IgD-negative memory B cell (primary cell): Measurements from ENCODE around the gene PCDH9. TPM values are rescaled to one million over a fixed set of nuclear protein-coding genes. Genes with fewer than 3 reads are reported as not detected.

Experiments
- H3K27ac Mint-ChIP-seq, 3 donors: one replicate each; pipeline ENCODE4 v1.8.0; 2020 to 2022; ENCODE audit warnings: mild to moderate bottlenecking in 3 of 3, mixed read lengths in 3 of 3, moderate library complexity in 1 of 3
- H3K27me3 Mint-ChIP-seq: one replicate; pipeline ENCODE4 v1.8.0; 2021; ENCODE audit warnings: mixed read lengths
- H3K36me3 Mint-ChIP-seq: one replicate; pipeline ENCODE4 v1.8.0; 2020; ENCODE audit warnings: mild to moderate bottlenecking, mixed read lengths
- H3K4me1 Mint-ChIP-seq, 3 donors: one replicate each; pipeline ENCODE4 v1.8.0; 2020 to 2022; ENCODE audit warnings: mixed read lengths in 3 of 3, mild to moderate bottlenecking in 1 of 3
- H3K4me3 Mint-ChIP-seq, 4 donors: one replicate each; pipeline ENCODE4 v1.8.0; 2020 to 2022; ENCODE audit warnings: mild to moderate bottlenecking in 4 of 4, mixed read lengths in 4 of 4, moderate library complexity in 3 of 4
- H3K9me3 Mint-ChIP-seq, 3 donors: one replicate each; pipeline ENCODE4 v1.8.0; 2020 to 2021; ENCODE audit warnings: mixed read lengths in 3 of 3, mild to moderate bottlenecking in 1 of 3
- polyA plus RNA-seq: library from polyadenylated mRNA; unstranded; fragments of 300-500 nt; fragmentation: Illumina TruSeq; gene quantifications from one replicate; pipeline ENCODE4 v1.2.3, GENCODE V29; 2021

The PCDH9 gene
- polyA plus RNA-seq, 1 donor from 2014 or later: 2.3 TPM

GRCh38 chr13:66581675-66582074, 648.5 kb downstream of the PCDH9 start:
- Mint-ChIP-seq H3K9me3 (no peaks in the 10 kb centered on the region), H3K36me3 (no peaks in the 10 kb centered on the region), H3K4me3 (no peak overlapping the region), H3K27me3 (no peaks in the 10 kb centered on the region), H3K4me1 (no peaks in the 10 kb centered on the region), H3K27ac (no peak overlapping the region)

DNA sequence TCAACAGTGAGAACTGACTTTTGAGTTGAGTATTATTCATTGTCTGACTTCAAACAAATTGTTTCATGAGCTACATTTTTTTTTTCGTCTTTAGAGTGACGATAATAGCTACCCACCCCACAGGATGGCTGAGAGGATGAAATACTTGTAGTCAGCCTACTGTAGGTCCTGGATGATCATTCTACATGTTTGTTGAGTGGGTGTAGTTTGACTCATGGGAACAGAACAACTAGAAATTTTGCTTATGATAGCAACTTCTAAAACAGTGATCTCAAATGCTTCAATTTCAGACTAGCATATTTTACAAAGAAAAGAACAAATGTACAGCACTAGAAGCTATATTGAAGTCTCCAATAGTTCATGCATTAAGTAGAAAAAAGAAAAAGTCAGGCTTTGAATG, 651.8 kb downstream of the PCDH9 start:
- Mint-ChIP-seq H3K27ac (no peak overlapping the region), H3K36me3 (no peaks in the 10 kb centered on the region), H3K27me3 (no peaks in the 10 kb centered on the region), H3K4me1 (no peaks in the 10 kb centered on the region), H3K4me3 (no peak overlapping the region), H3K9me3 (peaks cover 0 to 4% (median 0%) of the 10 kb centered on the region in 3 donors)

DNA sequence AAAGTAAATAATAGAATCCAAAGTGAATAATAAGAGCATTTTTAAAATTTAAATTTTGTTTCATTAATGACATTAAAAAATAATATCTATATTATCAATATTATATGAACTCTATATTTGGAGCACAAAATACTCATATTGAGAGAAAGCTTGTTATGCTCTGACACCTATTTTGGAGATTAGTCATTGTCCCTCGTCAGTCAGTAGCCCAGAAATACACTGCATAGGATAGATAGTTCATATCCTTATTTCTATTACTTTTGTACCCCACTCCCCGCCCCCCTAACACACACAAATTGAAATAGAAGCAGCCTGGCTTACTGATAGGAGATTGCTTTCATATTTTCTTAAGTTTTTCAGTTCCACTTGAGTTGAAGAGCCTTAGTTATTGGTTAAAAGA, 652.8 kb downstream of the PCDH9 start:
- no peak overlapping the region for H3K4me3 Mint-ChIP-seq
- no peaks in the 10 kb centered on the region for H3K4me1 Mint-ChIP-seq
- H3K36me3 Mint-ChIP-seq: no peaks in the 10 kb centered on the region
- H3K27me3 Mint-ChIP-seq: no peaks in the 10 kb centered on the region
- H3K9me3 Mint-ChIP-seq: peaks cover 0 to 4% (median 0%) of the 10 kb centered on the region in 3 donors
- H3K27ac Mint-ChIP-seq: no peak overlapping the region

DNA sequence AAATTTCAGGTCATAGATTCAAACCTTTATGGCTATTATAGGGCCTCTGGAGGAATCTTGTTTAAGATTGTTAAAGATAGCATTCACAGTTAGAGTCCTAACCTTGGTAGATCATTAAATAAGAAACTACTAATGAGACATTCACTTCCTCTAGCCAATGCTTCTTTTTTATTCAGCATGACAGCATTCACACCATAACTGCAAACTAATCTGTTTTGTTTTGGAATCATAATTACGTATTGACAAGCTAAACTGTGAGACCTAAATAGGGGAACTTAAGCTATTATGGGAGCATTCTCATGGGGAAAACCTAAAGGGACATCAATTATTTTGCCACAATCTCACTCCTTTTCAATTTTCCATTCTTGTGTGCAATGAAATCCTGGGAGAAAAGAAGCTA, 653.8 kb downstream of the PCDH9 start:
- Mint-ChIP-seq H3K9me3 (peaks cover 0 to 4% (median 0%) of the 10 kb centered on the region in 3 donors), H3K27me3 (no peaks in the 10 kb centered on the region), H3K36me3 (no peaks in the 10 kb centered on the region), H3K27ac (no peak overlapping the region), H3K4me1 (no peaks in the 10 kb centered on the region), H3K4me3 (no peak overlapping the region)

DNA sequence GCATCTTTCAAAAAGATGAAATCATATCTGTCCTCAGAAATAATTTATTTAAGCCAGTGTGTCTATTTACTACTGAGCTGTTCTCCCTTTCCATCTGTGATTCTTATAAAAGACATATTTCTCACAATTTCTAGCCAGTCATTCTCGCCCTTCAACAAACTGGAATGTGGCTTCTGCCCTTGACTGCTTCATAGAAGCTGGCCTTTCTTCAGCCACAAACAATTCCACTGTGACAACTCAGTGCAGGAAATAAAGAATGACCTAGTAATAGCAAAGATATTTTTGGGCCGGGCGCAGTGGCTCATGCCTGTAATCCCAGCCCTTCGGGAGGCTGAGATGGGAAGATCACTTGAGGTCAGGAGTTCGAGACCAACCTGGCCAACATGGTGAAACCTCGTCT, 655.5 kb downstream of the PCDH9 start:
- Mint-ChIP-seq H3K36me3 (no peaks in the 10 kb centered on the region), H3K4me3 (no peak overlapping the region), H3K27me3 (no peaks in the 10 kb centered on the region), H3K9me3 (peaks cover 0 to 4% (median 0%) of the 10 kb centered on the region in 3 donors), H3K27ac (no peak overlapping the region), H3K4me1 (no peaks in the 10 kb centered on the region)

DNA sequence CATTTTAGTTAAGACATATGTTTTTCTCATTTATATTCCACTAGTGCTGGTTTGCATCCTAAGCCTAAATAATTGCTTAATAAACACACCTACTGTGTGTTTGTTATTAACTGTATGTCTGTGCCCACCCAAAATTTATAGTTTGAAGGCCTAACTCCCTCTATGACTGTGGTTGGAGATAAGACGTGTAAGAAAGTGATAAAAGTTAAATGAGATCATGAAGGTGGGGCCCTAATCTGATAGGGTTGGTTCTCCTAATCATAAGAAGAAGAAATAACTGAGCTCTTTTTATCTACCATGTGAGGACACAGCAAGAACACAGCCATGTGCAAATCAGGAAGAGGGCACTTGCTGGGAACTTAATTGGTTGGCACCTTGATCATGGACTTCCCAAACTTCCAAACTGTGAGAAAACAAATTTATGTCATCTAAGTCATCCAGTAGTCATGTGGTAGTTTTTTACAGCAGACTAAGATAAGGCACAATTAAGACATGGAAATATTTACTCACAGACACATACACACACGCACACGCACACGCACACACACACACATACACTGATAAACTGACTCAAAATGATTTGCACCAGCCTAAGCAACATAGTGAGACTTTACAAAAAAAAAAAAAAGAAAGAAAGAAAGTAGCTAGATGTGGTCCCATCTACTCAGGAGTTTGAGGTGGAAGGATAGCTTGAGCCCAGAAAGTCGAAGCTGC, 662.1 kb downstream of the PCDH9 start:
- H3K36me3 Mint-ChIP-seq: no peaks in the 10 kb centered on the region
- H3K27me3 Mint-ChIP-seq: no peaks in the 10 kb centered on the region
- no peak overlapping the region for H3K27ac Mint-ChIP-seq
- H3K9me3 Mint-ChIP-seq: peaks cover 0 to 7% (median 0%) of the 10 kb centered on the region in 3 donors
- H3K4me1 Mint-ChIP-seq: no peaks in the 10 kb centered on the region
- no peak overlapping the region for H3K4me3 Mint-ChIP-seq

DNA sequence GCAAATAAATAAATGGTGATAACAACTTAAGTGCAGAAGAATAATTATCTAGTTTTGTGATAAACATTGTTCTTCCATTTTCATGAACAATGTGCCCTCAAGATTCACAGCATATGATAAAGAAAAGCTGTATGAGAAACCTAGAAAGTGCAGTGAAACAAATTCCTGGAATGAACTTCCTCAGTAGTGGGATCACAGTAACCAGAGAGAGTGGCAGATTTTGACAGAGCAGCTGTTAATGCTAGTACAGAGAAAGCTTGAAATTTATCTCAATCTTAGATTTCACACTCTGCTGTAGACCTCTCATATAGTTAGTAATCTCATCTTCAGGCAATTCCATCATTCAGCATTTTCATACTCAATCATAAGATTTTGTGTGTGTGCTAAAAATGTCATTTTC, 664.9 kb downstream of the PCDH9 start:
- Mint-ChIP-seq H3K4me3 (no peak overlapping the region), H3K36me3 (no peaks in the 10 kb centered on the region), H3K27me3 (no peaks in the 10 kb centered on the region), H3K4me1 (no peaks in the 10 kb centered on the region), H3K9me3 (peaks cover 0 to 8% (median 2%) of the 10 kb centered on the region in 3 donors), H3K27ac (no peak overlapping the region)

GRCh38 chr13:66563076-66563475, 667.1 kb downstream of the PCDH9 start:
- Mint-ChIP-seq H3K27ac (no peak overlapping the region), H3K4me3 (no peak overlapping the region), H3K36me3 (no peaks in the 10 kb centered on the region), H3K4me1 (peaks cover 0 to 1% (median 0%) of the 10 kb centered on the region in 3 donors), H3K9me3 (peaks cover 0 to 8% (median 2%) of the 10 kb centered on the region in 3 donors), H3K27me3 (no peaks in the 10 kb centered on the region)

DNA sequence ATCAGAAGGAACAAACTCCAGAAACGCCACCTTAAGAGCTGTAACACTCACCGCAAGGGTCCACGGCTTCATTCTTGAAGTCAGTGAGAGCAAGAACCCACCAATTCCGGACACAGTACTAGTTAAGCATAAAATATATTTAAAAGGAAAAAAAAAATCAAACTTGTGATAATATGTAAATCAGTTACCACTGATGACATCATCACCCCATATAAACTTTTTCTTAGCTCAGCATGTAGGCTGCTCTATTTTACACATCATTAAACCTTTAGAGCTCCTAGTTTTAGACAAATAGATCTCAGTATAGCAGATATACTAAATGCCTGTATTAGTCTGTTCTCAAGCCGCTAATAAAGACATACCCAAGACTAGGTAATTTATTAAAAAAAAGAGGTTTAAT, 668.1 kb downstream of the PCDH9 start:
- no peak overlapping the region for H3K27ac Mint-ChIP-seq
- H3K4me1 Mint-ChIP-seq: peaks cover 0 to 1% (median 0%) of the 10 kb centered on the region in 3 donors
- H3K27me3 Mint-ChIP-seq: no peaks in the 10 kb centered on the region
- H3K4me3 Mint-ChIP-seq: no peak overlapping the region
- peaks cover 0 to 8% (median 2%) of the 10 kb centered on the region in 3 donors for H3K9me3 Mint-ChIP-seq
- H3K36me3 Mint-ChIP-seq: no peaks in the 10 kb centered on the region

DNA sequence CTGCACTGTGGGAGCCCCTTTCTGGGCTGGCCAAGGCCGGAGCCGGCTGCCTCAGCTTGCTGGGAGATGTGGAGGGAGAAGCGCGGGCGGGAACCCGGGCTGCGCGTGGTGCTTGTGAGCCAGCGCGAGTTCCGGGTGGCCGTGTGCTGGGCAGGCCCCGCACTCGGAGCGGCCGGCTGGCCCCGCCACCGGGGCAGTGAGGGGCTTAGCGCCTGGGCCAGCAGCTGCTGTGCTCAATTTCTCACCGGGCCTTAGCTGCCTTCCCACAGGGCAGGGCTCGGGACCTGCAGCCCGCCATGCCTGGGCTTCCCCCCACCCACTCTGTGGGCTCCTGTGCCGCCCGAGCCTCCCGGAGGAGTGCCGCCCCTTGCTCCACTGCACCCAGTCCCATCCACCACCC, 669.1 kb downstream of the PCDH9 start:
- no peaks in the 10 kb centered on the region for H3K36me3 Mint-ChIP-seq

DNA sequence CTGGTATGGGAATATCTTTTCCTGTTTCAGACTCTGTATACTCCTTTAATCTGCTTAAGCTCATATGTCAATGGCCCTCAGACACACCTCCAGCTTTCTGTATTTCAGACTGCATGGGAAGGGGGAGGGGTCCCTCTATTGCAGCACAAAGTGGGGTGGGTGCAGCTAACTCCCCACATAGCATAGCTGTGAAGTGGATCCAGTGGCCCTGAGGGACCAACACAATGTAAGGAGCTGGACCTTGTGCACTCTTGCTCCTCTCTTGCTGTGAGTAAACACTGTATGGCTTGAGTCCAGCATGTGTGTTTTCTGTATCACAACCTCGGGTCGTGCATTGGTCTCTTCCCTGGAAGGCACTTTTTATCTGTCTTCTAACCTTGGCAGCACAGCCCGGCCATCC, 669.9 kb downstream of the PCDH9 start:
- H3K4me3 Mint-ChIP-seq: no peak overlapping the region
- H3K27ac Mint-ChIP-seq: no peak overlapping the region
- H3K4me1 Mint-ChIP-seq: peaks cover 0 to 1% (median 0%) of the 10 kb centered on the region in 3 donors
- H3K36me3 Mint-ChIP-seq: no peaks in the 10 kb centered on the region
- H3K27me3 Mint-ChIP-seq: no peaks in the 10 kb centered on the region
- H3K9me3 Mint-ChIP-seq: peaks cover 0 to 8% (median 2%) of the 10 kb centered on the region in 3 donors

More for the DNA sequence above, 669.1 kb downstream of the PCDH9 start:
- Mint-ChIP-seq H3K9me3 (peaks cover 0 to 8% (median 2%) of the 10 kb centered on the region in 3 donors), H3K4me3 (no peak overlapping the region), H3K4me1 (peaks cover 0 to 1% (median 0%) of the 10 kb centered on the region in 3 donors), H3K27me3 (no peaks in the 10 kb centered on the region), H3K27ac (no peak overlapping the region)

DNA sequence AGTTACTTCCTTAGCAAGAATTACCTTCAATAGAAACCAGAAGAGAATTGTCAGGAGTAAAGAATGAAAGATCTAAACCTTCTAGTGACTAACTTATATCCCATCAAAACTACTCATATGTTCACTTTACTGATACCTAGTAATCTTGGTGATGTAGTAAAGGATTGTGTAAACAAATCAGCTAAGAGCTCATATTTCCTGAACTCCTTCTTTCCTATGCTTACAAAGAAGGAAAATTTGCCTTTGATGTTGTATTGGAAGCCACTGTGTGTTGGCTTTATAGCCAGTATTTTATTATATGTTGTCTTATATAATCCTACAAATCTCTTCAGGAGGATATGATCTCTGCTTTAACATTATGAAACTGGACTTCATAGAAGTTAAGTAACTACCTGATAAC, 671.0 kb downstream of the PCDH9 start:
- Mint-ChIP-seq H3K4me3 (no peak overlapping the region), H3K27ac (no peak overlapping the region), H3K4me1 (peaks cover 0 to 1% (median 0%) of the 10 kb centered on the region in 3 donors), H3K9me3 (peaks cover 0 to 8% (median 2%) of the 10 kb centered on the region in 3 donors), H3K27me3 (no peaks in the 10 kb centered on the region), H3K36me3 (no peaks in the 10 kb centered on the region)

GRCh38 chr13:66558506-66558905, 671.6 kb downstream of the PCDH9 start:
- Mint-ChIP-seq H3K4me3 (no peak overlapping the region), H3K4me1 (peaks cover 0 to 1% (median 0%) of the 10 kb centered on the region in 3 donors), H3K9me3 (peaks cover 0 to 5% (median 2%) of the 10 kb centered on the region in 3 donors), H3K27ac (no peak overlapping the region), H3K27me3 (no peaks in the 10 kb centered on the region), H3K36me3 (no peaks in the 10 kb centered on the region)

- Mint-ChIP-seq H3K9me3 (peaks cover 0 to 2% (median 0%) of the 10 kb centered on the region in 3 donors), H3K27me3 (no peaks in the 10 kb centered on the region), H3K4me1 (peaks cover 0 to 1% (median 0%) of the 10 kb centered on the region in 3 donors), H3K27ac (no peak overlapping the region), H3K36me3 (no peaks in the 10 kb centered on the region), H3K4me3 (no peak overlapping the region)
Measured at GRCh38 chr13:66557357-66557756, 672.8 kb downstream of the PCDH9 start.

GRCh38 chr13:66556306-66556705, 673.8 kb downstream of the PCDH9 start:
- Mint-ChIP-seq H3K4me1 (peaks cover 0 to 1% (median 0%) of the 10 kb centered on the region in 3 donors), H3K27ac (no peak overlapping the region), H3K27me3 (no peaks in the 10 kb centered on the region), H3K4me3 (no peak overlapping the region), H3K9me3 (no peaks in the 10 kb centered on the region), H3K36me3 (no peaks in the 10 kb centered on the region)

DNA sequence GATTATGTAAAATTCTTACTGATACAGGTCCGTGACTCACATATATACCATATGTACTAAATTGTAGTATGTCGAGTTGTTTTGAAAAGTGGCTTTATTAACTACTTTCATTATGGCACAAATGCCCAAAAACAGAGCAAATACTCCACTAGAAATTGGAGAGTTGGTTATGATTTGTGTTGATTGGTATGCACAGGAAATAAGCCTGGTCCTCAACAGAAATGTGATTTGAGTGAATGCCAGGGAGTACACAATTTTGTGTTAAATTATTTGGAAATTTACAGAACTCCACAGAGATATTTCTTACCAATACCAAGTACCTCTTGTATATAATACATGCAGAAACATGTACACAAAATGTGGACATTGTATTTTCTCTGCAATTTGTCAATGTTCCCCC, 676.7 kb downstream of the PCDH9 start:
- Mint-ChIP-seq H3K36me3 (no peaks in the 10 kb centered on the region), H3K9me3 (no peaks in the 10 kb centered on the region), H3K27ac (no peak overlapping the region), H3K4me1 (peaks cover 0 to 1% (median 0%) of the 10 kb centered on the region in 3 donors), H3K27me3 (no peaks in the 10 kb centered on the region), H3K4me3 (no peak overlapping the region)
